PFSK-1 (cell line): ENCODE results near the gene TRDN.

Source experiments
- FOXP2 ChIP-seq: optimal IDR thresholded peaks from 2 replicates; pipeline ENCODE3; 2011; ENCODE audit warnings: borderline replicate concordance, control low read depth, inconsistent platforms; ENCODE audit not compliant: insufficient read depth; ENCODE audit errors: extremely low read length, extremely low read depth
- POLR2AphosphoS5 ChIP-seq: IDR thresholded peaks from 2 replicates; pipeline ENCODE4 v1.6.1; 2012; ENCODE audit warnings: low read depth, mild to moderate bottlenecking, control low read depth, low read length, moderate library complexity
- REST ChIP-seq, 2 experiments: IDR thresholded peaks; 2 replicates each; pipeline versions ENCODE4 v1.6.1 to v1.8.0; 2011 to 2012; ENCODE audit warnings: low read depth in 2 of 2, low read length in 2 of 2, control low read depth in 1 of 2, inconsistent platforms in 1 of 2, mild to moderate bottlenecking in 1 of 2, moderate library complexity in 1 of 2; ENCODE audit not compliant: insufficient read depth in 1 of 2
- SIN3A ChIP-seq: IDR thresholded peaks from 2 replicates; pipeline ENCODE4 v1.6.1; 2012; ENCODE audit warnings: mild to moderate bottlenecking, low read length, moderate library complexity, borderline replicate concordance; ENCODE audit not compliant: insufficient read depth
- TAF1 ChIP-seq: IDR thresholded peaks from 2 replicates; pipeline ENCODE4 v1.6.1; 2012; ENCODE audit warnings: low read length, control low read depth, borderline replicate concordance; ENCODE audit not compliant: insufficient read depth

Gene TRDN

GRCh38 chr6:123569575-123569974, 67.2 kb downstream of the TRDN start:
- TF ChIP-seq TAF1 (no peak), POLR2AphosphoS5 (no peak), SIN3A (no peak), FOXP2 (no peak), REST (IDR thresholded peaks at IDR 0.05; ENCODE audit: insufficient read depth in 1 of 2, low read depth in 2 of 2, low read length in 2 of 2) (no peak)

GRCh38 chr6:123565529-123565928, 71.2 kb downstream of the TRDN start:
- TF ChIP-seq SIN3A = no peak
- TF ChIP-seq TAF1 = no peak
- no peak for TF ChIP-seq REST (IDR thresholded peaks at IDR 0.05; ENCODE audit: insufficient read depth in 1 of 2, low read depth in 2 of 2, low read length in 2 of 2)
- no peak for TF ChIP-seq FOXP2

GRCh38 chr6:123564361-123564760, 72.4 kb downstream of the TRDN start:
- TF ChIP-seq POLR2AphosphoS5 (no peak), REST (IDR thresholded peaks at IDR 0.05; ENCODE audit: insufficient read depth in 1 of 2, low read depth in 2 of 2, low read length in 2 of 2) (no peak), FOXP2 (no peak), TAF1 (no peak), SIN3A (no peak)

- TF ChIP-seq POLR2AphosphoS5 (no peak), FOXP2 (no peak), REST (IDR thresholded peaks at IDR 0.05; ENCODE audit: insufficient read depth in 1 of 2, low read depth in 2 of 2, low read length in 2 of 2) (no peak), SIN3A (no peak), TAF1 (no peak)
Observed at GRCh38 chr6:123562677-123563076, 74.1 kb downstream of the TRDN start.

GRCh38 chr6:123562264-123562663, 74.5 kb downstream of the TRDN start:
- TF ChIP-seq REST (IDR thresholded peaks at IDR 0.05; ENCODE audit: insufficient read depth in 1 of 2, low read depth in 2 of 2, low read length in 2 of 2) = no peak
- TF ChIP-seq POLR2AphosphoS5 = no peak
- TF ChIP-seq FOXP2 = no peak
- TF ChIP-seq TAF1 = no peak
- TF ChIP-seq SIN3A = no peak
